Liver (tissue), 3 donors: ENCODE data around the gene MAMDC4.

Experiments used
- EGR1 ChIP-seq, 2 donors: IDR thresholded peaks; 2 replicates each; pipeline ENCODE4 v1.6.1; 2016 to 2018; ENCODE audit warnings: antibody characterized with exemption in 2 of 2, low read depth in 2 of 2
- FOXA1 ChIP-seq: IDR thresholded peaks from 2 replicates; pipeline ENCODE4 v1.6.1; 2016; ENCODE audit warnings: antibody characterized with exemption
- GABPA ChIP-seq, 2 donors: IDR thresholded peaks in 1 of 2; conservative IDR thresholded peaks in 1 of 2; 2 replicates each; pipeline ENCODE4 v1.6.1; 2016; ENCODE audit warnings: antibody characterized with exemption in 2 of 2, mild to moderate bottlenecking in 1 of 2, moderate library complexity in 1 of 2
- JUND ChIP-seq, 2 donors: IDR thresholded peaks; 2 replicates each; pipeline ENCODE4 v1.6.1; 2016; ENCODE audit warnings: antibody characterized with exemption in 2 of 2
- TAF1 ChIP-seq: conservative IDR thresholded peaks from 2 replicates; pipeline ENCODE4 v1.6.1; 2016; ENCODE audit warnings: antibody characterized with exemption, mild to moderate bottlenecking
- TF ChIP-seq, protein P1 (sequence below): fragments of 150-350 bp; IDR thresholded peaks from 2 replicates; pipeline ENCODE4 v1.5.1; 2017; ENCODE audit warnings: improper control_type of control experiment, low read depth, low read length; ENCODE audit not compliant: missing input control
- TF ChIP-seq, protein P2 (sequence below): IDR thresholded peaks from 2 replicates; pipeline ENCODE4 v1.6.1; 2016; ENCODE audit warnings: antibody characterized with exemption, mild to moderate bottlenecking
- TF ChIP-seq, protein P3 (sequence below): IDR thresholded peaks from 2 replicates; pipeline ENCODE4 v1.6.1; 2016; ENCODE audit warnings: antibody characterized with exemption
- TF ChIP-seq, protein P4 (sequence below): IDR thresholded peaks from 2 replicates; pipeline ENCODE4 v1.6.1; 2016; ENCODE audit warnings: antibody characterized with exemption
- donor health status: healthy.
- donor health status: healthy.

DNA sequence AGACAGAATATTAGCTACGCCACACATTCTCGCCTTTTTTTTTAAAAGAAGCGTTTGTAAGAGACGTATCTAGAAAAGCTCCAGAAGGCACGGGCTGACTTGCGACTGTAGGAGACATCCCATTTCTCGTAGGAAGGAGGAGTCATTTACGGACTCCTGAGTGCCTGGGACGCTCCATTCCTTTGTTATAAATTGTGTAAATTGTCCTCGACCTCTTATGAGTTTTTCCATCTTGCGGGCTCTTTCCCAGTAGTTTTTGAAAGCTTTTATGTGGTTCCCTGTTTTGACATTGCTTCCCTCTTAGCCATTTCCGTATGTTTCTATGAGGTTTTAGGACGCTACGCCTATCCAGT is 43.4 kb upstream of the MAMDC4 start:
- TF ChIP-seq, protein P1, sequence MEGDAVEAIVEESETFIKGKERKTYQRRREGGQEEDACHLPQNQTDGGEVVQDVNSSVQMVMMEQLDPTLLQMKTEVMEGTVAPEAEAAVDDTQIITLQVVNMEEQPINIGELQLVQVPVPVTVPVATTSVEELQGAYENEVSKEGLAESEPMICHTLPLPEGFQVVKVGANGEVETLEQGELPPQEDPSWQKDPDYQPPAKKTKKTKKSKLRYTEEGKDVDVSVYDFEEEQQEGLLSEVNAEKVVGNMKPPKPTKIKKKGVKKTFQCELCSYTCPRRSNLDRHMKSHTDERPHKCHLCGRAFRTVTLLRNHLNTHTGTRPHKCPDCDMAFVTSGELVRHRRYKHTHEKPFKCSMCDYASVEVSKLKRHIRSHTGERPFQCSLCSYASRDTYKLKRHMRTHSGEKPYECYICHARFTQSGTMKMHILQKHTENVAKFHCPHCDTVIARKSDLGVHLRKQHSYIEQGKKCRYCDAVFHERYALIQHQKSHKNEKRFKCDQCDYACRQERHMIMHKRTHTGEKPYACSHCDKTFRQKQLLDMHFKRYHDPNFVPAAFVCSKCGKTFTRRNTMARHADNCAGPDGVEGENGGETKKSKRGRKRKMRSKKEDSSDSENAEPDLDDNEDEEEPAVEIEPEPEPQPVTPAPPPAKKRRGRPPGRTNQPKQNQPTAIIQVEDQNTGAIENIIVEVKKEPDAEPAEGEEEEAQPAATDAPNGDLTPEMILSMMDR: no peak
- TF ChIP-seq, protein P2, sequence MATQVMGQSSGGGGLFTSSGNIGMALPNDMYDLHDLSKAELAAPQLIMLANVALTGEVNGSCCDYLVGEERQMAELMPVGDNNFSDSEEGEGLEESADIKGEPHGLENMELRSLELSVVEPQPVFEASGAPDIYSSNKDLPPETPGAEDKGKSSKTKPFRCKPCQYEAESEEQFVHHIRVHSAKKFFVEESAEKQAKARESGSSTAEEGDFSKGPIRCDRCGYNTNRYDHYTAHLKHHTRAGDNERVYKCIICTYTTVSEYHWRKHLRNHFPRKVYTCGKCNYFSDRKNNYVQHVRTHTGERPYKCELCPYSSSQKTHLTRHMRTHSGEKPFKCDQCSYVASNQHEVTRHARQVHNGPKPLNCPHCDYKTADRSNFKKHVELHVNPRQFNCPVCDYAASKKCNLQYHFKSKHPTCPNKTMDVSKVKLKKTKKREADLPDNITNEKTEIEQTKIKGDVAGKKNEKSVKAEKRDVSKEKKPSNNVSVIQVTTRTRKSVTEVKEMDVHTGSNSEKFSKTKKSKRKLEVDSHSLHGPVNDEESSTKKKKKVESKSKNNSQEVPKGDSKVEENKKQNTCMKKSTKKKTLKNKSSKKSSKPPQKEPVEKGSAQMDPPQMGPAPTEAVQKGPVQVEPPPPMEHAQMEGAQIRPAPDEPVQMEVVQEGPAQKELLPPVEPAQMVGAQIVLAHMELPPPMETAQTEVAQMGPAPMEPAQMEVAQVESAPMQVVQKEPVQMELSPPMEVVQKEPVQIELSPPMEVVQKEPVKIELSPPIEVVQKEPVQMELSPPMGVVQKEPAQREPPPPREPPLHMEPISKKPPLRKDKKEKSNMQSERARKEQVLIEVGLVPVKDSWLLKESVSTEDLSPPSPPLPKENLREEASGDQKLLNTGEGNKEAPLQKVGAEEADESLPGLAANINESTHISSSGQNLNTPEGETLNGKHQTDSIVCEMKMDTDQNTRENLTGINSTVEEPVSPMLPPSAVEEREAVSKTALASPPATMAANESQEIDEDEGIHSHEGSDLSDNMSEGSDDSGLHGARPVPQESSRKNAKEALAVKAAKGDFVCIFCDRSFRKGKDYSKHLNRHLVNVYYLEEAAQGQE: no peak
- TF ChIP-seq EGR1 (IDR thresholded peaks at IDR 0.05; ENCODE audit: low read depth in 2 of 2) (no peak), TAF1 (no peak), JUND (IDR thresholded peaks at IDR 0.05) (no peak), GABPA (IDR thresholded peaks at IDR 0.05 in 1 of 2, conservative IDR thresholded peaks at IDR 0.05 in 1 of 2) (no peak), FOXA1 (no peak)
- TF ChIP-seq, protein P3, sequence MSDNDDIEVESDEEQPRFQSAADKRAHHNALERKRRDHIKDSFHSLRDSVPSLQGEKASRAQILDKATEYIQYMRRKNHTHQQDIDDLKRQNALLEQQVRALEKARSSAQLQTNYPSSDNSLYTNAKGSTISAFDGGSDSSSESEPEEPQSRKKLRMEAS: no peak
- TF ChIP-seq, protein P4, sequence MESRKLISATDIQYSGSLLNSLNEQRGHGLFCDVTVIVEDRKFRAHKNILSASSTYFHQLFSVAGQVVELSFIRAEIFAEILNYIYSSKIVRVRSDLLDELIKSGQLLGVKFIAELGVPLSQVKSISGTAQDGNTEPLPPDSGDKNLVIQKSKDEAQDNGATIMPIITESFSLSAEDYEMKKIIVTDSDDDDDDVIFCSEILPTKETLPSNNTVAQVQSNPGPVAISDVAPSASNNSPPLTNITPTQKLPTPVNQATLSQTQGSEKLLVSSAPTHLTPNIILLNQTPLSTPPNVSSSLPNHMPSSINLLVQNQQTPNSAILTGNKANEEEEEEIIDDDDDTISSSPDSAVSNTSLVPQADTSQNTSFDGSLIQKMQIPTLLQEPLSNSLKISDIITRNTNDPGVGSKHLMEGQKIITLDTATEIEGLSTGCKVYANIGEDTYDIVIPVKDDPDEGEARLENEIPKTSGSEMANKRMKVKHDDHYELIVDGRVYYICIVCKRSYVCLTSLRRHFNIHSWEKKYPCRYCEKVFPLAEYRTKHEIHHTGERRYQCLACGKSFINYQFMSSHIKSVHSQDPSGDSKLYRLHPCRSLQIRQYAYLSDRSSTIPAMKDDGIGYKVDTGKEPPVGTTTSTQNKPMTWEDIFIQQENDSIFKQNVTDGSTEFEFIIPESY: no peak
